GM12873 (cell line): ENCODE results near the gene CITED2.

ENCODE experiments used
- CTCF ChIP-seq: IDR thresholded peaks from 2 replicates; pipeline ENCODE4 v1.5.1; 2012; ENCODE audit warnings: low read depth, mild to moderate bottlenecking, moderate library complexity, low read length, control low read depth; ENCODE audit not compliant: insufficient read depth; ENCODE audit errors: missing control alignments

CITED2 gene

GRCh38 chr6:139409026-139409425, 34.6 kb upstream of the CITED2 start:
- TF ChIP-seq CTCF: no peak

- no peak for TF ChIP-seq CTCF
These were observed 33.3 kb upstream of the CITED2 start for GRCh38 chr6:139407718-139408222.

- TF ChIP-seq CTCF: no peak
These were observed 32.3 kb upstream of the CITED2 start for GRCh38 chr6:139406577-139407343.

- TF ChIP-seq CTCF: no peak
These were observed 28.5 kb upstream of the CITED2 start for GRCh38 chr6:139402876-139403386.

GRCh38 chr6:139398658-139399057, 24.2 kb upstream of the CITED2 start:
- TF ChIP-seq CTCF: no peak

- TF ChIP-seq CTCF: no peak
These were observed 21.4 kb upstream of the CITED2 start for GRCh38 chr6:139395891-139396301.

GRCh38 chr6:139395371-139395770, 20.9 kb upstream of the CITED2 start:
- TF ChIP-seq CTCF: no peak
